Stomach (tissue), 4 donors: ENCODE data around the gene NPTX1.

Experiments
- POLR2A ChIP-seq, 4 donors: fragments of 450-650 bp; IDR thresholded peaks; one replicate each; pipeline ENCODE4 v1.6.1; 2016; ENCODE audit warnings: antibody characterized with exemption in 4 of 4, control low read depth in 2 of 4, mild to moderate bottlenecking in 1 of 4, moderate library complexity in 1 of 4
- TF ChIP-seq, protein P1 (sequence below), 7 experiments: fragments of 450-650 bp in 4 of 7; fragments of 200-600 bp in 3 of 7; sonication (generic) in 3 of 7; IDR thresholded peaks; one replicate each; pipeline ENCODE4 v1.5.1; 2016 to 2019; ENCODE audit warnings: antibody characterized with exemption in 7 of 7, control low read depth in 2 of 7, mild to moderate bottlenecking in 1 of 7

DNA sequence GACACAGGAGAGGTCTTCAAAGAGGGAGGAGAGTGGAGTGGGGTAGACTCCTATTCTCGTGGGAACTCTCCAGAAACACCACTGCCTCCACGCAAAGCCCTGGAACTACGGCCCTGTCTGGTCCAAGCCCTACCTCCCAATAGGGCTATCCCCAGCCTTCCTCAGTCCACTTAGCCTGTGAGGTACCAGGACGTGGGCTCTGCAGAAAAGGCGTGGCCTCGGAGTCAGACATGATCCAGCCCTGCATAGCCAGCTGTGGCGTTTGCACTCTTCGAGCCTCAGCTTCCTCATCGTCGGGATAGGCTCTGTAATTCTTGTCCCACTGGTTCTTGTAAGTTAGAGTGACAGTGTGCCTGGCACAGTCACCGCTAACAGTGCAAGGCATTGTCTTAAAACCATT is 47.6 kb downstream of the NPTX1 start:
- TF ChIP-seq, protein P1, sequence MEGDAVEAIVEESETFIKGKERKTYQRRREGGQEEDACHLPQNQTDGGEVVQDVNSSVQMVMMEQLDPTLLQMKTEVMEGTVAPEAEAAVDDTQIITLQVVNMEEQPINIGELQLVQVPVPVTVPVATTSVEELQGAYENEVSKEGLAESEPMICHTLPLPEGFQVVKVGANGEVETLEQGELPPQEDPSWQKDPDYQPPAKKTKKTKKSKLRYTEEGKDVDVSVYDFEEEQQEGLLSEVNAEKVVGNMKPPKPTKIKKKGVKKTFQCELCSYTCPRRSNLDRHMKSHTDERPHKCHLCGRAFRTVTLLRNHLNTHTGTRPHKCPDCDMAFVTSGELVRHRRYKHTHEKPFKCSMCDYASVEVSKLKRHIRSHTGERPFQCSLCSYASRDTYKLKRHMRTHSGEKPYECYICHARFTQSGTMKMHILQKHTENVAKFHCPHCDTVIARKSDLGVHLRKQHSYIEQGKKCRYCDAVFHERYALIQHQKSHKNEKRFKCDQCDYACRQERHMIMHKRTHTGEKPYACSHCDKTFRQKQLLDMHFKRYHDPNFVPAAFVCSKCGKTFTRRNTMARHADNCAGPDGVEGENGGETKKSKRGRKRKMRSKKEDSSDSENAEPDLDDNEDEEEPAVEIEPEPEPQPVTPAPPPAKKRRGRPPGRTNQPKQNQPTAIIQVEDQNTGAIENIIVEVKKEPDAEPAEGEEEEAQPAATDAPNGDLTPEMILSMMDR (IDR thresholded peaks at IDR 0.05): no peak
- TF ChIP-seq POLR2A (IDR thresholded peaks at IDR 0.05): no peak
